ENCODE data around the gene ENPP3.

Gene ENPP3

DNA sequence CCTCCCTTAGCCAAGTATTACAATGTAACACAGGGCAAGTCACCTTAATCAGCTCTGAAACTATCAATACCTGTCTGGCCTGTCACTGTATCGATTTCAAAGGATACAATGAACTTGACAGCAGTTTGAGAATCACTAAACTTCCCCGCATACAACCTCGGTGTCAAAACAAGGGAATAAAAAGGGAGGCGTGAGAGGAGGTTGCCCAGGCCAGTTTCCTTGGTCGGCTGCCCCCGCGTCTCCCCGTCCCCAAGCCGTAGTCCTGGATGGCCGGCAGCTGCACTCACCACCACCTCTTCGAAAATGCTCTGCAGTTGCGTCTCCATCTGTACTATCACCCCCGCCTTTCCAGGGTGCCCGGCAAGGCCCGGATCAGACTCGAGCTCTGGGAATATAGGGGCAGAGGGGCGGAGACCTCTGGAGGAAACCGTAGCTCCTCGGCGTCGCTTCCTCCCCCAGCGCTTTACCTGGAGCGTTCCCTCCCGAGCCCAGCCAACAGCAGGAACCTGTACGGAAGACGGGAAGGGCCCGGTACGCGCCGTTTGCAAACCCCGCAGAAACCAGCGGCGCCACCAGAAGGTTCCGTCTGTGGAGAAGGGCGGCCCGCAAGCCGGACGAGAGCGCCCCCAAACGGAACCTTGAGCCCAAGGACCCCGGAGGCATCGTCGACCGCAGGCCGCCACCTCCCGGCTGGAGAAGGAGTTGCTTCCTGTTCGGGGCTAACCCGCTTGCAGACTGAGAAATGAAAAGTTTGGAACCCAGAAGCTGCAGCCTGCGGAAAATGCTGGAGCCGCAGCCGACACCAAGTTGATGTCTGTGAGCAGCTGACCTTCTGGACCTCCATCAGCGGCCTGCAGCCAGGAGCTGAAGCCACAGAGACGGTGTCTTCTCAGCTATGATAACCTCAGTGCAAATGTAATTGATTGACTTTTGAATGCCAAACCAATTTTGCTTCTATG is 9.1 kb upstream of the ENPP3 start, which contains the start of gene MED23 (continued):
- TF ChIP-seq, protein P1, sequence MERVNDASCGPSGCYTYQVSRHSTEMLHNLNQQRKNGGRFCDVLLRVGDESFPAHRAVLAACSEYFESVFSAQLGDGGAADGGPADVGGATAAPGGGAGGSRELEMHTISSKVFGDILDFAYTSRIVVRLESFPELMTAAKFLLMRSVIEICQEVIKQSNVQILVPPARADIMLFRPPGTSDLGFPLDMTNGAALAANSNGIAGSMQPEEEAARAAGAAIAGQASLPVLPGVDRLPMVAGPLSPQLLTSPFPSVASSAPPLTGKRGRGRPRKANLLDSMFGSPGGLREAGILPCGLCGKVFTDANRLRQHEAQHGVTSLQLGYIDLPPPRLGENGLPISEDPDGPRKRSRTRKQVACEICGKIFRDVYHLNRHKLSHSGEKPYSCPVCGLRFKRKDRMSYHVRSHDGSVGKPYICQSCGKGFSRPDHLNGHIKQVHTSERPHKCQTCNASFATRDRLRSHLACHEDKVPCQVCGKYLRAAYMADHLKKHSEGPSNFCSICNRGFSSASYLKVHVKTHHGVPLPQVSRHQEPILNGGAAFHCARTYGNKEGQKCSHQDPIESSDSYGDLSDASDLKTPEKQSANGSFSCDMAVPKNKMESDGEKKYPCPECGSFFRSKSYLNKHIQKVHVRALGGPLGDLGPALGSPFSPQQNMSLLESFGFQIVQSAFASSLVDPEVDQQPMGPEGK (tag by site-specific recombination; IDR thresholded peaks at IDR 0.05) = peak; percentile 89

- ChIA-PET CTCF (interaction anchor here (0.5 to 3.9 kb wide), 47 partner anchors 10 to 1532 kb away, joined by 3 to 84 read pairs (median 5); partner anchors contain the start of genes ARG1 and ENPP3), POLR2A (interaction anchor here (1.3 to 1.5 kb wide), 4 partner anchors 9 to 60 kb away, joined by 3 to 9 read pairs (median 4); no protein-coding TSS in a partner anchor)
- peaks cover 22 to 29% of the 10 kb centered on the region in 2 experiments for H3K36me3 ChIP-seq (ENCODE audit: control insufficient read depth in 2 of 2, insufficient read depth in 1 of 2, low read length in 2 of 2)
- no peaks in the 10 kb centered on the region for H3K9me3 ChIP-seq (ENCODE audit: control insufficient read depth, insufficient read depth, low read depth, low read length)
- TF ChIP-seq ZNF560 (tag by site-specific recombination; IDR thresholded peaks at IDR 0.05; ENCODE audit: borderline replicate concordance) = no peak
- peak; percentile 7; the same call in 1 of the 2 replicates for TF ChIP-seq PRDM1 (tag by site-specific recombination; IDR thresholded peaks at IDR 0.05)
- no peak overlapping the region for H3K4me3 ChIP-seq (ENCODE audit: low read depth, low read length)
- 0 out of 2 replicates have a peak, but pooled peaks cover 4% of the 10 kb centered on the region for H3K4me1 ChIP-seq (ENCODE audit: control insufficient read depth, insufficient read depth, low read length)
- no peak overlapping the region for H3K27ac ChIP-seq (ENCODE audit: extremely low read depth, low read depth, low read length)
Observed at GRCh38 chr6:131628726-131629125, 8.4 kb upstream of the ENPP3 start.

DNA sequence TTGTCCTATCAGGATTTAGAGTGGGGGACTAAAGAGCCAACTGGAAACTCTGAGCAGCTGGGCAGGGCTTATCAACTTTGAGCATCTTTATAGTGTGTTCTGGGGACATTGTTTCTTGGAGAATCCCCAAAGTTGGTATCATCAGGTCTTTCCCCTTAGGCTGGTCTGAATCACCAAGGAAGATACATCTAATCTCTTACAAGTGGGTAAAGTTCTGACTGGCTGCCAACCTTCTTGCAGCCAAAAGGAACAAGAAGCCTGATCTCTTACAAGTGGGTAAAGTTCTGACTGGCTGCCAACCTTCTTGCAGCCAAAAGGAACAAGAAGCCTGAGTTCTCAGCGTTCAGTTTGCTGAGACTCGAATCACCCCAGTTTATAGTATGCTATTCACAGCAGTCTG is 7.5 kb upstream of the ENPP3 start:
- TF ChIP-seq ZNF24 (tag by site-specific recombination; IDR thresholded peaks at IDR 0.05) (no peak), ZNF792 (tag by site-specific recombination; IDR thresholded peaks at IDR 0.05) (no peak), ZNF558 (tag by site-specific recombination; IDR thresholded peaks at IDR 0.05) (no peak), ZNF155 (tag by site-specific recombination; IDR thresholded peaks at IDR 0.05) (no peak), ZNF549 (tag by site-specific recombination; IDR thresholded peaks at IDR 0.05) (no peak)
- TF ChIP-seq, protein P2, sequence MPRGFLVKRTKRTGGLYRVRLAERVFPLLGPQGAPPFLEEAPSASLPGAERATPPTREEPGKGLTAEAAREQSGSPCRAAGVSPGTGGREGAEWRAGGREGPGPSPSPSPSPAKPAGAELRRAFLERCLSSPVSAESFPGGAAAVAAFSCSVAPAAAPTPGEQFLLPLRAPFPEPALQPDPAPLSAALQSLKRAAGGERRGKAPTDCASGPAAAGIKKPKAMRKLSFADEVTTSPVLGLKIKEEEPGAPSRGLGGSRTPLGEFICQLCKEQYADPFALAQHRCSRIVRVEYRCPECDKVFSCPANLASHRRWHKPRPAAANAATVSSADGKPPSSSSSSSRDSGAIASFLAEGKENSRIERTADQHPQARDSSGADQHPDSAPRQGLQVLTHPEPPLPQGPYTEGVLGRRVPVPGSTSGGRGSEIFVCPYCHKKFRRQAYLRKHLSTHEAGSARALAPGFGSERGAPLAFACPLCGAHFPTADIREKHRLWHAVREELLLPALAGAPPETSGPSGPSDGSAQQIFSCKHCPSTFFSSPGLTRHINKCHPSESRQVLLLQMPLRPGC (tag by site-specific recombination; IDR thresholded peaks at IDR 0.05) = no peak
- H3K9me3 ChIP-seq (ENCODE audit: control insufficient read depth, insufficient read depth, low read depth, low read length) = no peaks in the 10 kb centered on the region

DNA sequence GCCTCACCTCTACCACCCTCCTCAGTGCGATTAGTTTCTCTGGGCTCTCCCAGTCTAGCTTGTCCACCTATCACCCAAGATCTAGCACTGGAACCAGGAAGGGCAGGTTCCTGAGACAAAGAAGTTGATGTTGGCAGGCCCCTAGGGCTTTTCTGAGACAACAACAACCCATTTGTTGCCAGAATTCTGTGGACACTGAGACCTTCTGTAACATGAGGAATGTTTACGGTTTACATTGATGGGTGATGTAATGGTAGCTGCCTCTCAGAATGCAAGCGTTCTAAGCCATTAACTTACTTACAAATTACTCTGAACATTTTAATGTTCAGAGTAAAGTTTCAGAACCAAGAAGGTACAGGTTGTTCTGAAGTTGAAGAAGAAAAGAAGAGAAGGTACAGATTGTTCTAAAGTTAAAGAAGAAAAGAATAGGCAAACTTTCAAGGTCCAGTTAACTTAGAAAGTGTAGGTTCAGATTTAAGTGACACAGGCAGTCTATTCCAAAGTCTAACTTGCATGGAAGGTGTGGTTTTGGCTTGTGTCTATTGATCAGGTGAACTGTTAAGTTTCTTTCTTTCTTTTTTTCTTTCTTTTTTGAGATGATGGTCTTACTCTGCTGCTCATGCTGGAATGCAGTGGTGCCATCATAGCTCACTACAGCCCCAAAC is 5.3 kb upstream of the ENPP3 start:
- TF ChIP-seq ZNF366 (tag by site-specific recombination; conservative IDR thresholded peaks at IDR 0.05) (no peak), ZBTB17 (tag by site-specific recombination; IDR thresholded peaks at IDR 0.05) (0 out of 2 replicates have a peak, but pooled peaks have one; percentile 10), ZNF660 (tag by site-specific recombination; IDR thresholded peaks at IDR 0.05) (no peak), ZNF350 (tag by site-specific recombination; IDR thresholded peaks at IDR 0.05) (no peak)
- peaks cover 0 to under 1% of the 10 kb centered on the region in 2 experiments; a peak in 1 of 3 replicates for H3K36me3 ChIP-seq (ENCODE audit: control insufficient read depth in 2 of 2, insufficient read depth in 1 of 2, low read length in 2 of 2)
- ChIA-PET POLR2A (no interaction called here), CTCF (interaction anchor here (1.0 kb wide), 1 partner anchor 112 kb away, joined by 3 read pairs; no protein-coding TSS in a partner anchor)
- no peak overlapping the region for H3K4me3 ChIP-seq (ENCODE audit: low read depth, low read length)
- H3K4me1 ChIP-seq (ENCODE audit: control insufficient read depth, insufficient read depth, low read length) = 0 out of 2 replicates have a peak, but pooled peaks cover 3% of the 10 kb centered on the region
- H3K9me3 ChIP-seq (ENCODE audit: control insufficient read depth, insufficient read depth, low read depth, low read length) = no peaks in the 10 kb centered on the region
- no peak overlapping the region for H3K27ac ChIP-seq (ENCODE audit: extremely low read depth, low read depth, low read length)

More for the DNA sequence above, 7.5 kb upstream of the ENPP3 start:
- H3K36me3 ChIP-seq (ENCODE audit: control insufficient read depth in 2 of 2, insufficient read depth in 1 of 2, low read length in 2 of 2) = peaks cover 15 to 20% of the 10 kb centered on the region in 2 experiments
- no peak overlapping the region for H3K27ac ChIP-seq (ENCODE audit: extremely low read depth, low read depth, low read length)
- ChIA-PET CTCF (interaction anchor here (0.5 to 3.9 kb wide), 9 partner anchors 9 to 889 kb away, joined by 3 to 84 read pairs (median 30); partner anchors contain the start of gene ENPP3), POLR2A (no interaction called here)
- H3K4me3 ChIP-seq (ENCODE audit: low read depth, low read length) = no peak overlapping the region
- H3K4me1 ChIP-seq (ENCODE audit: control insufficient read depth, insufficient read depth, low read length) = 0 out of 2 replicates have a peak, but pooled peaks cover 4% of the 10 kb centered on the region
